HEK293 (cell line): ENCODE results near the gene ITGB5.

Experiments
- YY1 ChIP-seq: fragments of 450-650 bp; formaldehyde crosslinking; IDR thresholded peaks from 2 replicates; pipeline ENCODE4 v1.5.1; 2018; ENCODE audit warnings: missing biosample characterization, missing genetic modification characterization
- ZBTB8A ChIP-seq: fragments of 450-650 bp; formaldehyde crosslinking; IDR thresholded peaks from 2 replicates; pipeline ENCODE4 v1.5.1; 2016; ENCODE audit warnings: missing biosample characterization, missing genetic modification characterization
- TF ChIP-seq, protein P1 (sequence below): fragments of 450-650 bp; formaldehyde crosslinking; IDR thresholded peaks from 2 replicates; pipeline ENCODE4 v1.5.1; 2016; ENCODE audit warnings: missing biosample characterization, missing genetic modification characterization, borderline replicate concordance
- TF ChIP-seq, protein P2 (sequence below): fragments of 450-650 bp; formaldehyde crosslinking; IDR thresholded peaks from 2 replicates; pipeline ENCODE4 v1.5.1; 2016; ENCODE audit warnings: missing biosample characterization, missing genetic modification characterization
- TF ChIP-seq, protein P3 (sequence below): fragments of 450-650 bp; formaldehyde crosslinking; IDR thresholded peaks from 2 replicates; pipeline ENCODE4 v1.5.1; 2016; ENCODE audit warnings: missing biosample characterization, missing genetic modification characterization

DNA sequence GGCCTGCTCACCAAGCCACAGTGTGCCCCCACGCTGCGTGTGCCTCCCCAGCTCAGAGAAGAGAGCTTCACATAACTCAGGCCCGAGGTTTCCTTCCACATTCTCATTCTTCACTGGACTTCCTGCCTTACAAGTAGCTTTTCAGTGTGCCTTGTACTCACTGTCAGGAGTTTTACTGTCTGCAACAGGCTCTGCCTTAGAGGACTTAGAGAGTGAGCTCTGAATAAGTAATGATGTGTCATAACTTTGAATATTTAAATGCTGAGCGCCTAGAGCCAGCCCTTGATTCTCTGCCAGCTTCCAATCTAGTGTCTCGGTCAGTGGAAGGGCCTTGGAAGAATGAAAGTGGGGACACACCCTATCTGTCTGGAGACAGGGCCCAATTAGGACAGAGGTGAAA is 41.8 kb downstream of the ITGB5 start:
- TF ChIP-seq, protein P1, sequence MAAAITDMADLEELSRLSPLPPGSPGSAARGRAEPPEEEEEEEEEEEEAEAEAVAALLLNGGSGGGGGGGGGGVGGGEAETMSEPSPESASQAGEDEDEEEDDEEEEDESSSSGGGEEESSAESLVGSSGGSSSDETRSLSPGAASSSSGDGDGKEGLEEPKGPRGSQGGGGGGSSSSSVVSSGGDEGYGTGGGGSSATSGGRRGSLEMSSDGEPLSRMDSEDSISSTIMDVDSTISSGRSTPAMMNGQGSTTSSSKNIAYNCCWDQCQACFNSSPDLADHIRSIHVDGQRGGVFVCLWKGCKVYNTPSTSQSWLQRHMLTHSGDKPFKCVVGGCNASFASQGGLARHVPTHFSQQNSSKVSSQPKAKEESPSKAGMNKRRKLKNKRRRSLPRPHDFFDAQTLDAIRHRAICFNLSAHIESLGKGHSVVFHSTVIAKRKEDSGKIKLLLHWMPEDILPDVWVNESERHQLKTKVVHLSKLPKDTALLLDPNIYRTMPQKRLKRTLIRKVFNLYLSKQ (tag by site-specific recombination), result no peak
- TF ChIP-seq, protein P2, sequence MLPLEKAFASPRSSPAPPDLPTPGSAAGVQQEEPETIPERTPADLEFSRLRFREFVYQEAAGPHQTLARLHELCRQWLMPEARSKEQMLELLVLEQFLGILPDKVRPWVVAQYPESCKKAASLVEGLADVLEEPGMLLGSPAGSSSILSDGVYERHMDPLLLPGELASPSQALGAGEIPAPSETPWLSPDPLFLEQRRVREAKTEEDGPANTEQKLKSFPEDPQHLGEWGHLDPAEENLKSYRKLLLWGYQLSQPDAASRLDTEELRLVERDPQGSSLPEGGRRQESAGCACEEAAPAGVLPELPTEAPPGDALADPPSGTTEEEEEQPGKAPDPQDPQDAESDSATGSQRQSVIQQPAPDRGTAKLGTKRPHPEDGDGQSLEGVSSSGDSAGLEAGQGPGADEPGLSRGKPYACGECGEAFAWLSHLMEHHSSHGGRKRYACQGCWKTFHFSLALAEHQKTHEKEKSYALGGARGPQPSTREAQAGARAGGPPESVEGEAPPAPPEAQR, result no peak
- TF ChIP-seq, protein P3, sequence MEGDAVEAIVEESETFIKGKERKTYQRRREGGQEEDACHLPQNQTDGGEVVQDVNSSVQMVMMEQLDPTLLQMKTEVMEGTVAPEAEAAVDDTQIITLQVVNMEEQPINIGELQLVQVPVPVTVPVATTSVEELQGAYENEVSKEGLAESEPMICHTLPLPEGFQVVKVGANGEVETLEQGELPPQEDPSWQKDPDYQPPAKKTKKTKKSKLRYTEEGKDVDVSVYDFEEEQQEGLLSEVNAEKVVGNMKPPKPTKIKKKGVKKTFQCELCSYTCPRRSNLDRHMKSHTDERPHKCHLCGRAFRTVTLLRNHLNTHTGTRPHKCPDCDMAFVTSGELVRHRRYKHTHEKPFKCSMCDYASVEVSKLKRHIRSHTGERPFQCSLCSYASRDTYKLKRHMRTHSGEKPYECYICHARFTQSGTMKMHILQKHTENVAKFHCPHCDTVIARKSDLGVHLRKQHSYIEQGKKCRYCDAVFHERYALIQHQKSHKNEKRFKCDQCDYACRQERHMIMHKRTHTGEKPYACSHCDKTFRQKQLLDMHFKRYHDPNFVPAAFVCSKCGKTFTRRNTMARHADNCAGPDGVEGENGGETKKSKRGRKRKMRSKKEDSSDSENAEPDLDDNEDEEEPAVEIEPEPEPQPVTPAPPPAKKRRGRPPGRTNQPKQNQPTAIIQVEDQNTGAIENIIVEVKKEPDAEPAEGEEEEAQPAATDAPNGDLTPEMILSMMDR (tag by site-specific recombination), result no peak
- TF ChIP-seq YY1, result no peak
- no peak for TF ChIP-seq ZBTB8A (tag by site-specific recombination)
